Loucy (cell line): ENCODE measurements around the gene CNTNAP2.

Source experiments
- H2AFZ ChIP-seq: fragments of 200-600 bp; sonication (generic); 2 replicates; pipeline ENCODE4 v1.6.0; 2016; ENCODE audit warnings: antibody characterized with exemption, mild to moderate bottlenecking, low read length, moderate library complexity
- H3F3A ChIP-seq: fragments of 200-600 bp; 2 replicates; pipeline ENCODE4 v1.6.0; 2016; ENCODE audit warnings: antibody characterized with exemption, low read depth, mild to moderate bottlenecking
- H3K27me3 ChIP-seq: fragments of 200-600 bp; sonication (generic); 2 replicates; pipeline ENCODE4 v1.6.1; 2014; ENCODE audit warnings: low read length, mild to moderate bottlenecking; ENCODE audit not compliant: insufficient read depth, poor library complexity, severe bottlenecking
- H3K36me3 ChIP-seq: fragments of 200-600 bp; sonication (generic); 2 replicates; pipeline ENCODE4 v1.6.1; 2016; ENCODE audit warnings: low read length; ENCODE audit not compliant: insufficient read depth
- H3K4me1 ChIP-seq: fragments of 200-600 bp; sonication (generic); 2 replicates; pipeline ENCODE4 v1.5.1; 2014; ENCODE audit warnings: low read length, mild to moderate bottlenecking; ENCODE audit not compliant: insufficient read depth, poor library complexity, severe bottlenecking
- H3K4me2 ChIP-seq: fragments of 200-600 bp; sonication (generic); 2 replicates; pipeline ENCODE4 v1.6.0; 2014; ENCODE audit warnings: antibody characterized with exemption, low read length, low read depth, mild to moderate bottlenecking; ENCODE audit not compliant: poor library complexity, severe bottlenecking
- H3K4me3 ChIP-seq: fragments of 200-600 bp; sonication (generic); 2 replicates; pipeline ENCODE4 v1.5.1; 2014; ENCODE audit warnings: low read length, mild to moderate bottlenecking, mixed read lengths; ENCODE audit not compliant: poor library complexity, severe bottlenecking
- H3K79me2 ChIP-seq: fragments of 200-600 bp; sonication (generic); 2 replicates; pipeline ENCODE4 v1.6.1; 2014; ENCODE audit warnings: low read length; ENCODE audit not compliant: insufficient read depth
- H3K9ac ChIP-seq: fragments of 200-600 bp; sonication (generic); 2 replicates; pipeline ENCODE4 v1.6.0; 2014; ENCODE audit warnings: mild to moderate bottlenecking, low read depth, low read length, moderate library complexity; ENCODE audit not compliant: poor library complexity, severe bottlenecking
- H3K9me2 ChIP-seq: fragments of 200-600 bp; sonication (generic); replicated peaks from 2 replicates; pipeline ENCODE4 v1.6.1; 2016; ENCODE audit warnings: low read depth, low read length, mixed read lengths
- H3K9me3 ChIP-seq: fragments of 200-600 bp; sonication (generic); 2 replicates; pipeline ENCODE4 v1.6.1; 2014; ENCODE audit warnings: mild to moderate bottlenecking, antibody characterized with exemption, low read length, low read depth; ENCODE audit not compliant: insufficient read depth
- H4K20me1 ChIP-seq: fragments of 200-600 bp; sonication (generic); 2 replicates; pipeline ENCODE4 v1.6.0; 2014; ENCODE audit warnings: antibody characterized with exemption, low read length, mild to moderate bottlenecking; ENCODE audit not compliant: insufficient read depth, poor library complexity, severe bottlenecking
- CTCF ChIP-seq: fragments of 200-600 bp; sonication (generic); conservative IDR thresholded peaks from 2 replicates; pipeline ENCODE4 v1.5.1; 2014; ENCODE audit warnings: mild to moderate bottlenecking, antibody characterized with exemption, low read length
- EZH2phosphoT487 ChIP-seq: fragments of 200-600 bp; IDR thresholded peaks from 2 replicates; pipeline ENCODE4 v1.6.1; 2018; ENCODE audit warnings: antibody characterized with exemption, mild to moderate bottlenecking, moderate library complexity, borderline replicate concordance

The CNTNAP2 gene

GRCh38 chr7:146844405-146844804, 727.8 kb downstream of the CNTNAP2 start:
- no peaks in the 10 kb centered on the region for H4K20me1 ChIP-seq

GRCh38 chr7:146858690-146859089, 742.1 kb downstream of the CNTNAP2 start:
- H3K9me3 ChIP-seq: no peaks in the 10 kb centered on the region
- no peaks in the 10 kb centered on the region for H3K36me3 ChIP-seq
- H3K4me2 ChIP-seq: no peak overlapping the region
- no peaks in the 10 kb centered on the region for H3K27me3 ChIP-seq
- H2AFZ ChIP-seq: no peak overlapping the region
- no peaks in the 10 kb centered on the region for H3F3A ChIP-seq
- no peak overlapping the region for H3K9ac ChIP-seq
- H3K4me3 ChIP-seq: no peak overlapping the region
- TF ChIP-seq CTCF (no peak), EZH2phosphoT487 (no peak)
- H3K4me1 ChIP-seq: no peaks in the 10 kb centered on the region
- no peaks in the 10 kb centered on the region for H3K79me2 ChIP-seq
- no peaks in the 10 kb centered on the region for H4K20me1 ChIP-seq
- H3K9me2 ChIP-seq: no peaks in the 10 kb centered on the region

More at GRCh38 chr7:146844405-146844804, 727.8 kb downstream of the CNTNAP2 start:
- Histone ChIP-seq H3K27me3 (no peaks in the 10 kb centered on the region), H3K9ac (no peak overlapping the region), H3K79me2 (no peaks in the 10 kb centered on the region), H3F3A (no peaks in the 10 kb centered on the region), H3K4me2 (no peak overlapping the region), H3K4me3 (no peak overlapping the region), H2AFZ (no peak overlapping the region), H3K9me2 (no peaks in the 10 kb centered on the region), H3K9me3 (no peaks in the 10 kb centered on the region), H3K4me1 (no peaks in the 10 kb centered on the region), H3K36me3 (no peaks in the 10 kb centered on the region)
- no peak for TF ChIP-seq EZH2phosphoT487
- TF ChIP-seq CTCF: no peak

- no peak for TF ChIP-seq EZH2phosphoT487
- TF ChIP-seq CTCF: no peak
- no peak overlapping the region for H3K9ac ChIP-seq
- no peak overlapping the region for H3K4me3 ChIP-seq
- H2AFZ ChIP-seq: no peak overlapping the region
- H3K9me3 ChIP-seq: no peaks in the 10 kb centered on the region
- H3K4me2 ChIP-seq: no peak overlapping the region
- H3K27me3 ChIP-seq: no peaks in the 10 kb centered on the region
- H3F3A ChIP-seq: no peaks in the 10 kb centered on the region
- H3K4me1 ChIP-seq: no peaks in the 10 kb centered on the region
- H3K36me3 ChIP-seq: no peaks in the 10 kb centered on the region
- no peaks in the 10 kb centered on the region for H4K20me1 ChIP-seq
- H3K79me2 ChIP-seq: no peaks in the 10 kb centered on the region
- no peaks in the 10 kb centered on the region for H3K9me2 ChIP-seq
Observed at GRCh38 chr7:146861701-146862100, 745.1 kb downstream of the CNTNAP2 start.
